Measurements from ENCODE around the gene MAP4K2. TPM values are rescaled to one million over a fixed set of nuclear protein-coding genes. Genes with fewer than 3 reads are reported as not detected.
A peak's percentile ranks its signal among the peaks of the same experiment; 100 is the strongest.

MAP4K2 gene
- total and polyA plus RNA-seq, 9 of the 15 experiments (the other 6 are each of a cell fraction or from before 2014, with no cell fraction given): 0.13 to 14.5 (median 7.3) TPM

GRCh38 chr11:64789331-64790204 lies 13.4 kb downstream of the MAP4K2 start (continued):
- TF ChIP-seq HDAC3 (IDR thresholded peaks at IDR 0.05; ENCODE audit: borderline replicate concordance, partially characterized antibody) (no peak), FOXA3 (CRISPR knock-in tag; conservative IDR thresholded peaks at IDR 0.05 in 1 of 2, IDR thresholded peaks at IDR 0.05 in 1 of 2) (no peak), U2AF1 (optimal IDR thresholded peaks at IDR 0.05; ENCODE audit: low read depth, low read length) (no peak), ZKSCAN8 (CRISPR knock-in tag; IDR thresholded peaks at IDR 0.05) (no peak)

- CTCF ChIA-PET (ENCODE audit: low intra/inter-chr PET ratio): interaction anchor here (0.7 to 2.4 kb wide), 2 partner anchors 105 to 273 kb away, joined by 3 to 13 read pairs; no protein-coding TSS in a partner anchor
- no peak for DNase-seq (ENCODE audit: extremely low read depth in 1 of 4, low spot score in 3 of 4)
- Histone ChIP-seq H3K9me1 (ENCODE audit: control insufficient read depth, insufficient read depth, low read length) (no peaks in the 10 kb centered on the region), H3K36me3 (ENCODE audit: control insufficient read depth, insufficient read depth, low read length) (no peaks in the 10 kb centered on the region), H3K4me3 (no peak overlapping the region), H3K4me1 (replicated peaks in 1 of 2; ENCODE audit: control insufficient read depth in 2 of 2, insufficient read depth in 2 of 2, low read length in 2 of 2) (peaks cover 3 to 17% of the 10 kb centered on the region in 2 experiments; a peak in 4 of 5 replicates), H2AFZ (ENCODE audit: low read depth, low read length) (no peak overlapping the region), H3K4me2 (ENCODE audit: insufficient read depth, low read length) (no peak overlapping the region), H3K9me3 (replicated peaks; ENCODE audit: control insufficient read depth, insufficient read depth, low read depth, low read length) (no peaks in the 10 kb centered on the region), H3K79me2 (ENCODE audit: control insufficient read depth, insufficient read depth, low read length) (no peaks in the 10 kb centered on the region), H4K20me1 (replicated peaks; ENCODE audit: control insufficient read depth, insufficient read depth, low read length) (no peaks in the 10 kb centered on the region), H3K27me3 (ENCODE audit: control insufficient read depth in 2 of 2, insufficient read depth in 2 of 2, low read length in 2 of 2) (no peaks in the 10 kb centered on the region), H3K27ac (ENCODE audit: extremely low read depth, low read depth, low read length) (no peak overlapping the region), H3K9ac (ENCODE audit: insufficient read depth in 1 of 2, low read depth in 2 of 2, low read length in 2 of 2) (peak overlapping the region in 1 of 2 experiments; percentile 65; a peak in 1 of 4 replicates)
- ATAC-seq: no peak
- POLR2A ChIA-PET: interaction anchor here (0.6 to 2.5 kb wide), 6 partner anchors 10 to 89 kb away, joined by 3 to 12 read pairs (median 3); partner anchors contain the start of gene SF1
- WGBS (ENCODE audit: insufficient coverage, low coverage, missing lambda C conversion rate): 49% methylated on average over 9 of the region's 9 CpGs
- intact Hi-C loops (cut with micrococcal nuclease): loop anchor here (5.0 kb wide), 1 partner anchor 104 kb away; no protein-coding TSS in a partner anchor
- in situ Hi-C loops (cut with MboI): loop anchor here (5.0 kb wide), 1 partner anchor 104 kb away; no protein-coding TSS in a partner anchor
- no TSS peak for BruUV-seq (replicated peaks)
- no peak for FAIRE-seq
- TF ChIP-seq TBP (optimal IDR thresholded peaks at IDR 0.05; ENCODE audit: low read depth, low read length): no peak
- no peak for TF ChIP-seq E2F6 (IDR thresholded peaks at IDR 0.05; ENCODE audit: borderline replicate concordance in 1 of 2, extremely low read depth in 1 of 2, insufficient read depth in 1 of 2, insufficient read length in 1 of 2, low read depth in 1 of 2, low read length in 1 of 2, poor library complexity in 1 of 2, severe bottlenecking in 1 of 2)
- TF ChIP-seq GABPB1 (CRISPR knock-in tag; IDR thresholded peaks at IDR 0.05): no peak
- no peak for TF ChIP-seq SMAD2 (IDR thresholded peaks at IDR 0.05; ENCODE audit: low read depth, low read length)
- no peak for TF ChIP-seq PREB (CRISPR knock-in tag; IDR thresholded peaks at IDR 0.05)
- no peak for TF ChIP-seq VEZF1 (CRISPR knock-in tag; IDR thresholded peaks at IDR 0.05)
- TF ChIP-seq SAFB (IDR thresholded peaks at IDR 0.05; ENCODE audit: borderline replicate concordance, low read depth, low read length): no peak
- TF ChIP-seq ZNF133 (CRISPR knock-in tag; IDR thresholded peaks at IDR 0.05): no peak
- TF ChIP-seq ZNF41 (CRISPR knock-in tag; conservative IDR thresholded peaks at IDR 0.05): no peak
Observed at GRCh38 chr11:64788321-64789215, 14.4 kb downstream of the MAP4K2 start.

Data from K562 (cell line).